Thyroid gland (tissue), 4 donors: ENCODE measurements around the gene GAB1. TPM values are rescaled to one million over a fixed set of nuclear protein-coding genes. Genes with fewer than 3 reads are reported as not detected.

Experiments used
- DNase-seq, 2 donors: peaks; one replicate each; pipeline ENCODE4 v3.0.0-alpha.2; 2019
- H3K27ac ChIP-seq, 3 donors: fragments of 200-600 bp; sonication (generic); 1 replicate in 2 of 3; 2 replicates in 1 of 3; pipeline ENCODE4 v1.5.1; 2016 to 2019; ENCODE audit warnings: mild to moderate bottlenecking in 1 of 3, moderate library complexity in 1 of 3
- H3K27me3 ChIP-seq: fragments of 200-600 bp; sonication (generic); one replicate; pipeline ENCODE4 v1.5.1; 2019
- H3K36me3 ChIP-seq, 2 donors: fragments of 200-600 bp; sonication (generic); one replicate each; pipeline ENCODE4 v1.5.1; 2016 to 2019
- H3K4me1 ChIP-seq, 2 donors: fragments of 200-600 bp; sonication (generic); one replicate each; pipeline ENCODE4 v1.5.1; 2017 to 2019
- H3K4me3 ChIP-seq, 3 donors: fragments of 200-600 bp; sonication (generic); replicated peaks in 1 of 3; 1 replicate in 2 of 3; 2 replicates in 1 of 3; pipeline ENCODE4 v1.5.1; 2016; ENCODE audit warnings: mild to moderate bottlenecking in 1 of 3
- H3K9me3 ChIP-seq: fragments of 200-600 bp; sonication (generic); one replicate; pipeline ENCODE4 v1.5.1; 2017
- CTCF ChIP-seq, 6 experiments: fragments of 200-600 bp in 3 of 6; fragments of 450-650 bp in 3 of 6; sonication (generic) in 3 of 6; IDR thresholded peaks; one replicate each; pipeline ENCODE4 v1.5.1; 2016 to 2019; ENCODE audit warnings: antibody characterized with exemption in 6 of 6, mild to moderate bottlenecking in 2 of 6, inconsistent platforms in 1 of 6, moderate library complexity in 1 of 6
- POLR2A ChIP-seq, 2 donors: fragments of 450-650 bp; IDR thresholded peaks; one replicate each; pipeline ENCODE4 v1.6.1; 2017; ENCODE audit warnings: antibody characterized with exemption in 2 of 2, mild to moderate bottlenecking in 2 of 2, moderate library complexity in 1 of 2
- WGBS, 2 donors: methylation state at CpG; one replicate each; pipeline ENCODE4 v1.1.5; 2017; 5-methylcytosine and 5-hydroxymethylcytosine counted together
- intact Hi-C: fragments of 100-400 bp; cut with DNase I; formaldehyde crosslinking; loops from one replicate; pipeline ENCODE4 v1.15.1; 2023
- total RNA-seq, 4 donors: library from RNA; depleted of rRNA; stranded (reverse); fragments of >200 nt; gene quantifications; one replicate each; pipeline ENCODE4 v1.2.3, GENCODE V29; 2016

The GAB1 gene
- total RNA-seq, 4 donors from 2014 or later = 20.3 to 40.8 (median 32.5) TPM

GRCh38 chr4:143313521-143313920, 23.2 kb upstream of the GAB1 start:
- H3K4me1 ChIP-seq = no peaks in the 10 kb centered on the region
- no peaks in the 10 kb centered on the region for H3K27me3 ChIP-seq
- intact Hi-C loops = no loop called here
- TF ChIP-seq CTCF (IDR thresholded peaks at IDR 0.05) (no peak), POLR2A (IDR thresholded peaks at IDR 0.05) (no peak)
- no peaks in the 10 kb centered on the region for H3K36me3 ChIP-seq
- no peak overlapping the region for H3K27ac ChIP-seq
- no peak overlapping the region for H3K4me3 ChIP-seq
- DNase-seq = no peak
- no peaks in the 10 kb centered on the region for H3K9me3 ChIP-seq
- WGBS, 2 donors = 83 to 94% methylated on average over 1 of the region's 1 CpG

- no peak overlapping the region for H3K4me3 ChIP-seq
- H3K27me3 ChIP-seq = no peaks in the 10 kb centered on the region
- H3K36me3 ChIP-seq = no peaks in the 10 kb centered on the region
- no peaks in the 10 kb centered on the region for H3K4me1 ChIP-seq
- no peak overlapping the region for H3K27ac ChIP-seq
- no peak for DNase-seq
- H3K9me3 ChIP-seq = no peaks in the 10 kb centered on the region
- TF ChIP-seq CTCF (IDR thresholded peaks at IDR 0.05) = no peak
- no peak for TF ChIP-seq POLR2A (IDR thresholded peaks at IDR 0.05)
- intact Hi-C loops = no loop called here
These were observed 22.7 kb upstream of the GAB1 start for GRCh38 chr4:143313996-143314395.

- no peaks in the 10 kb centered on the region for H3K4me1 ChIP-seq
- H3K36me3 ChIP-seq = no peaks in the 10 kb centered on the region
- no peak overlapping the region for H3K27ac ChIP-seq
- intact Hi-C loops = no loop called here
- no peak overlapping the region for H3K4me3 ChIP-seq
- H3K9me3 ChIP-seq = no peaks in the 10 kb centered on the region
- 0 to 27% methylated on average over 1 of the region's 1 CpG for WGBS, 2 donors
- no peak for DNase-seq
- TF ChIP-seq POLR2A (IDR thresholded peaks at IDR 0.05) = no peak
- no peak for TF ChIP-seq CTCF (IDR thresholded peaks at IDR 0.05)
- no peaks in the 10 kb centered on the region for H3K27me3 ChIP-seq
These were observed 16.6 kb upstream of the GAB1 start for GRCh38 chr4:143320113-143320512.

GRCh38 chr4:143326735-143327134, 9.9 kb upstream of the GAB1 start:
- Histone ChIP-seq H3K4me3 (no peak overlapping the region), H3K27ac (no peak overlapping the region), H3K9me3 (no peaks in the 10 kb centered on the region), H3K27me3 (no peaks in the 10 kb centered on the region), H3K4me1 (no peaks in the 10 kb centered on the region), H3K36me3 (no peaks in the 10 kb centered on the region)
- DNase-seq = no peak
- WGBS, 2 donors = 87 to 89% methylated on average over 4 of the region's 4 CpGs
- TF ChIP-seq CTCF (IDR thresholded peaks at IDR 0.05) = no peak
- TF ChIP-seq POLR2A (IDR thresholded peaks at IDR 0.05) = no peak
- intact Hi-C loops = no loop called here

GRCh38 chr4:143329985-143330384, 6.7 kb upstream of the GAB1 start:
- Histone ChIP-seq H3K4me3 (no peak overlapping the region), H3K4me1 (no peaks in the 10 kb centered on the region), H3K36me3 (no peaks in the 10 kb centered on the region), H3K27ac (no peak overlapping the region), H3K9me3 (no peaks in the 10 kb centered on the region), H3K27me3 (no peaks in the 10 kb centered on the region)
- WGBS, 2 donors = 89 to 94% methylated on average over 6 of the region's 6 CpGs
- intact Hi-C loops = loop anchor here (10.0 kb wide), 2 partner anchors 65 to 145 kb away; partner anchors contain the start of gene USP38
- no peak for TF ChIP-seq CTCF (IDR thresholded peaks at IDR 0.05)
- no peak for TF ChIP-seq POLR2A (IDR thresholded peaks at IDR 0.05)
- no peak for DNase-seq
